K562 (cell line): ENCODE measurements around the gene ST6GALNAC6. TPM values are rescaled to one million over a fixed set of nuclear protein-coding genes. Genes with fewer than 3 reads are reported as not detected.

Experiments used
- ARNT ChIP-seq, 2 experiments: fragments of 450-650 bp; IDR thresholded peaks; 2 replicates each; pipeline ENCODE4 v1.6.1; 2016; ENCODE audit warnings: mild to moderate bottlenecking in 1 of 2
- EZH2 ChIP-seq: IDR thresholded peaks from 2 replicates; pipeline ENCODE4 v1.6.1; 2012; ENCODE audit warnings: low read depth, mild to moderate bottlenecking, inconsistent platforms, low read length, borderline replicate concordance
- FOXJ2 ChIP-seq: fragments of 200-800 bp; sonication (Bioruptor generic); IDR thresholded peaks from 2 replicates; pipeline ENCODE4 v1.6.1; 2016; ENCODE audit warnings: missing genetic modification characterization, missing compliant biosample characterization
- MED1 ChIP-seq: sonication (generic); formaldehyde crosslinking; IDR thresholded peaks from 2 replicates; pipeline ENCODE4 v1.8.1; 2023; ENCODE audit warnings: missing genetic modification reagents, borderline replicate concordance
- NKRF ChIP-seq: fragments of 450-650 bp; IDR thresholded peaks from 2 replicates; pipeline ENCODE4 v1.6.1; 2016; ENCODE audit warnings: borderline replicate concordance
- NUFIP1 ChIP-seq: fragments of 450-650 bp; IDR thresholded peaks from 2 replicates; pipeline ENCODE4 v1.6.1; 2018; ENCODE audit not compliant: partially characterized antibody
- POLR2H ChIP-seq: IDR thresholded peaks from 2 replicates; pipeline ENCODE4 v1.6.1; 2016; ENCODE audit warnings: missing genetic modification characterization, low read depth, mild to moderate bottlenecking, control low read depth, missing compliant biosample characterization, moderate library complexity
- POU5F1 ChIP-seq: fragments of 150-350 bp; IDR thresholded peaks from 2 replicates; pipeline ENCODE4 v1.6.1; 2014; ENCODE audit warnings: borderline replicate concordance, low read length, low read depth, mild to moderate bottlenecking; ENCODE audit not compliant: partially characterized antibody
- PRDM10 ChIP-seq: fragments of 450-650 bp; IDR thresholded peaks from 2 replicates; pipeline ENCODE4 v1.6.1; 2018; ENCODE audit not compliant: partially characterized antibody
- PTTG1 ChIP-seq: fragments of 450-650 bp; IDR thresholded peaks from 2 replicates; pipeline ENCODE4 v1.6.1; 2016; ENCODE audit warnings: low read depth, mild to moderate bottlenecking, missing genetic modification characterization, missing compliant biosample characterization
- ZNF449 ChIP-seq: fragments of 250-450 bp; sonication (Bioruptor Pico); IDR thresholded peaks from 2 replicates; pipeline ENCODE4 v1.8.0; 2022; ENCODE audit warnings: moderate library complexity, mild to moderate bottlenecking, inconsistent platforms
- polyA plus RNA-seq, 8 experiments: library from polyadenylated mRNA; depleted of rRNA in 4 of 8; stranded (reverse) in 5 of 8; unstranded in 3 of 8; fragments of >200 nt; fragmentation: Nextera tagmentation in 2 of 8; fragmentation: Illumina TruSeq in 1 of 8; extraction: Ambion mirVana in 2 of 8; extraction: Trizol in 1 of 8; gene quantifications; 2 replicates each; pipeline versions ENCODE4 v1.2.1 to v1.2.3, GENCODE V29; 2011 to 2014; ENCODE audit warnings: inconsistent platforms in 1 of 8, missing spikeins in 1 of 8
- total RNA-seq, 7 experiments: library from RNA; depleted of rRNA in 6 of 7; stranded (reverse); fragments of >200 nt in 6 of 7; fragmentation: Illumina TruSeq in 2 of 7; extraction: Trizol in 2 of 7; gene quantifications; 2 replicates each; pipeline versions ENCODE4 v1.2.1 to v1.2.3, GENCODE V29; 2011 to 2021; ENCODE audit warnings: low replicate concordance in 1 of 7
- TF ChIP-seq, protein P1 (sequence below): fragments of 450-650 bp; formaldehyde crosslinking; IDR thresholded peaks from 2 replicates; pipeline ENCODE4 v1.4.0; 2022; ENCODE audit warnings: mild to moderate bottlenecking, moderate library complexity
- TF ChIP-seq, protein P2 (sequence below): IDR thresholded peaks from 2 replicates; pipeline ENCODE4 v1.6.1; 2011; ENCODE audit not compliant: insufficient read length; ENCODE audit errors: extremely low read depth
- TF ChIP-seq, protein P3 (sequence below): fragments of 450-650 bp; IDR thresholded peaks from 2 replicates; pipeline ENCODE4 v1.6.1; 2016; ENCODE audit warnings: low read depth, mild to moderate bottlenecking, moderate library complexity
- TF ChIP-seq, protein P4 (sequence below): IDR thresholded peaks from 2 replicates; pipeline ENCODE4 v1.6.1; 2014; ENCODE audit warnings: antibody characterized with exemption

The ST6GALNAC6 gene
- total and polyA plus RNA-seq, 9 of the 15 experiments (the other 6 are each of a cell fraction or from before 2014, with no cell fraction given) = 0.13 to 23.0 (median 14.5) TPM

GRCh38 chr9:127865645-127866464 is 33.5 kb downstream of the ST6GALNAC6 start (continued):
- TF ChIP-seq EZH2 (no peak), PTTG1 (tag) (0 out of 2 replicates have a peak, but pooled peaks have one; percentile 34), PRDM10 (no peak), POLR2H (tag) (no peak), NKRF (0 out of 2 replicates have a peak, but pooled peaks have one; percentile 42), ZNF449 (CRISPR knock-in tag) (no peak), NUFIP1 (no peak), ARNT (IDR thresholded peaks at IDR 0.05) (no peak), POU5F1 (no peak), MED1 (no peak), FOXJ2 (tag) (no peak)
- TF ChIP-seq, protein P1, sequence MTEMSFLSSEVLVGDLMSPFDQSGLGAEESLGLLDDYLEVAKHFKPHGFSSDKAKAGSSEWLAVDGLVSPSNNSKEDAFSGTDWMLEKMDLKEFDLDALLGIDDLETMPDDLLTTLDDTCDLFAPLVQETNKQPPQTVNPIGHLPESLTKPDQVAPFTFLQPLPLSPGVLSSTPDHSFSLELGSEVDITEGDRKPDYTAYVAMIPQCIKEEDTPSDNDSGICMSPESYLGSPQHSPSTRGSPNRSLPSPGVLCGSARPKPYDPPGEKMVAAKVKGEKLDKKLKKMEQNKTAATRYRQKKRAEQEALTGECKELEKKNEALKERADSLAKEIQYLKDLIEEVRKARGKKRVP (CRISPR knock-in tag) = no peak
- TF ChIP-seq, protein P2, sequence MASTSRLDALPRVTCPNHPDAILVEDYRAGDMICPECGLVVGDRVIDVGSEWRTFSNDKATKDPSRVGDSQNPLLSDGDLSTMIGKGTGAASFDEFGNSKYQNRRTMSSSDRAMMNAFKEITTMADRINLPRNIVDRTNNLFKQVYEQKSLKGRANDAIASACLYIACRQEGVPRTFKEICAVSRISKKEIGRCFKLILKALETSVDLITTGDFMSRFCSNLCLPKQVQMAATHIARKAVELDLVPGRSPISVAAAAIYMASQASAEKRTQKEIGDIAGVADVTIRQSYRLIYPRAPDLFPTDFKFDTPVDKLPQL = no peak
- TF ChIP-seq, protein P3, sequence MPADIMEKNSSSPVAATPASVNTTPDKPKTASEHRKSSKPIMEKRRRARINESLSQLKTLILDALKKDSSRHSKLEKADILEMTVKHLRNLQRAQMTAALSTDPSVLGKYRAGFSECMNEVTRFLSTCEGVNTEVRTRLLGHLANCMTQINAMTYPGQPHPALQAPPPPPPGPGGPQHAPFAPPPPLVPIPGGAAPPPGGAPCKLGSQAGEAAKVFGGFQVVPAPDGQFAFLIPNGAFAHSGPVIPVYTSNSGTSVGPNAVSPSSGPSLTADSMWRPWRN = no peak
- TF ChIP-seq, protein P4, sequence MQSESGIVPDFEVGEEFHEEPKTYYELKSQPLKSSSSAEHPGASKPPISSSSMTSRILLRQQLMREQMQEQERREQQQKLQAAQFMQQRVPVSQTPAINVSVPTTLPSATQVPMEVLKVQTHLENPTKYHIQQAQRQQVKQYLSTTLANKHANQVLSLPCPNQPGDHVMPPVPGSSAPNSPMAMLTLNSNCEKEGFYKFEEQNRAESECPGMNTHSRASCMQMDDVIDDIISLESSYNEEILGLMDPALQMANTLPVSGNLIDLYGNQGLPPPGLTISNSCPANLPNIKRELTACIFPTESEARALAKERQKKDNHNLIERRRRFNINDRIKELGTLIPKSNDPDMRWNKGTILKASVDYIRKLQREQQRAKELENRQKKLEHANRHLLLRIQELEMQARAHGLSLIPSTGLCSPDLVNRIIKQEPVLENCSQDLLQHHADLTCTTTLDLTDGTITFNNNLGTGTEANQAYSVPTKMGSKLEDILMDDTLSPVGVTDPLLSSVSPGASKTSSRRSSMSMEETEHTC = no peak
